Neural progenitor cell (in vitro differentiated cells): ENCODE results near the gene JAKMIP2. TPM values are rescaled to one million over a fixed set of nuclear protein-coding genes. Genes with fewer than 3 reads are reported as not detected.

ENCODE experiments used
- DNase-seq: peaks from one replicate; pipeline ENCODE4 v3.0.0-alpha.2; 2016; ENCODE audit warnings: low spot score
- H2AFZ ChIP-seq: fragments of 200-600 bp; sonication (generic); replicated peaks from 2 replicates; pipeline ENCODE4 v1.6.1; 2016; ENCODE audit warnings: antibody characterized with exemption
- H3F3A ChIP-seq: fragments of 200-600 bp; sonication (generic); 2 replicates; pipeline ENCODE4 v1.6.1; 2016; ENCODE audit warnings: antibody characterized with exemption, low read depth
- H3K27ac ChIP-seq: fragments of 200-600 bp; sonication (generic); 2 replicates; pipeline ENCODE4 v1.5.1; 2016; ENCODE audit warnings: mild to moderate bottlenecking
- H3K27me3 ChIP-seq: fragments of 200-600 bp; sonication (generic); 2 replicates; pipeline ENCODE4 v1.6.1; 2016; ENCODE audit warnings: mild to moderate bottlenecking, moderate library complexity
- H3K36me3 ChIP-seq: fragments of 200-600 bp; sonication (generic); 2 replicates; pipeline ENCODE4 v1.5.1; 2016
- H3K4me1 ChIP-seq: fragments of 200-600 bp; sonication (generic); 2 replicates; pipeline ENCODE4 v1.6.1; 2016; ENCODE audit warnings: mixed run types
- H3K4me2 ChIP-seq: fragments of 200-600 bp; sonication (generic); 2 replicates; pipeline ENCODE4 v1.6.1; 2016
- H3K4me3 ChIP-seq: fragments of 200-600 bp; sonication (generic); 2 replicates; pipeline ENCODE4 v1.5.1; 2016
- H3K79me2 ChIP-seq: fragments of 200-600 bp; sonication (generic); 2 replicates; pipeline ENCODE4 v1.6.1; 2016; ENCODE audit warnings: low read depth
- H3K9ac ChIP-seq: fragments of 200-600 bp; sonication (generic); 2 replicates; pipeline ENCODE4 v1.6.1; 2016
- H3K9me3 ChIP-seq: fragments of 200-600 bp; sonication (generic); 2 replicates; pipeline ENCODE4 v1.5.1; 2016; ENCODE audit warnings: low read depth
- H4K20me1 ChIP-seq: fragments of 200-600 bp; sonication (generic); 2 replicates; pipeline ENCODE4 v1.6.1; 2016; ENCODE audit warnings: low read depth
- H3K27ac Mint-ChIP-seq: 3 replicates; pipeline ENCODE4 v1.8.0; 2021; ENCODE audit warnings: mixed read lengths
- H3K27me3 Mint-ChIP-seq: 2 replicates; pipeline ENCODE4 v1.8.0; 2022; ENCODE audit warnings: low read depth, mild to moderate bottlenecking, inconsistent platforms, moderate library complexity, mixed read lengths; ENCODE audit not compliant: insufficient read depth
- H3K36me3 Mint-ChIP-seq: 3 replicates; pipeline ENCODE4 v1.8.0; 2021; ENCODE audit warnings: mixed read lengths
- H3K4me1 Mint-ChIP-seq: 3 replicates; pipeline ENCODE4 v1.8.0; 2021; ENCODE audit warnings: mixed read lengths
- H3K4me3 Mint-ChIP-seq: 3 replicates; pipeline ENCODE4 v1.8.0; 2021; ENCODE audit warnings: mild to moderate bottlenecking, moderate library complexity, mixed read lengths
- H3K9me3 Mint-ChIP-seq: 3 replicates; pipeline ENCODE4 v1.8.0; 2020; ENCODE audit warnings: mixed read lengths
- EZH2 ChIP-seq: fragments of 200-600 bp; sonication (generic); IDR thresholded peaks from 2 replicates; pipeline ENCODE4 v1.6.1; 2017; ENCODE audit warnings: antibody characterized with exemption, mild to moderate bottlenecking, moderate library complexity
- EZH2phosphoT487 ChIP-seq: fragments of 200-600 bp; sonication (generic); IDR thresholded peaks from 2 replicates; pipeline ENCODE4 v1.6.1; 2017; ENCODE audit warnings: antibody characterized with exemption
- total RNA-seq: library from RNA; depleted of rRNA; stranded (reverse); fragments of >200 nt; gene quantifications from 2 replicates; pipeline ENCODE4 v1.2.3, GENCODE V29; 2015; ENCODE audit warnings: low replicate concordance
- TF ChIP-seq, protein P1 (sequence below): fragments of 200-600 bp; sonication (generic); IDR thresholded peaks from 2 replicates; pipeline ENCODE4 v1.5.1; 2017; ENCODE audit warnings: antibody characterized with exemption, mild to moderate bottlenecking

Gene JAKMIP2
- total RNA-seq, 1 donor from 2014 or later: 8.2 TPM

DNA sequence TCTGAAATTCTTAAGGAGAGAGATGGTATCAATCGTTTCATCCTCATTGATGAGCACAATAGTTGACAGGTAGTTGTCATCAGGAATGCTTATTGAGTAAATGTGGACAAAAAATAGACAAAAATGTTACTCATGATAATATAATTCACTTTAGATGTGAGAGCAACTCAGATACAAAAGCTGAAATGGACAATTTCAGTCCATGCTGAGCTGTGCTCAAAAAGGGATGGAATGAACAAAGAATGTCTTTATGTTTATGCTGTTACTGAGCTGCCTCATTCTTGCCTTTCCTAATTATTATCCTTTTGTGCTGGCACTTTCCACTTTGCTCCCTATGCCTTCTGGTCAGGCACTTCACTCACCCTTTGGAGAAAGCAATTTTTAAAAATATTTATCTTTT lies 49.5 kb downstream of the JAKMIP2 start:
- Histone ChIP-seq H3K9me3 (no peaks in the 10 kb centered on the region), H3K4me2 (no peak overlapping the region), H4K20me1 (no peaks in the 10 kb centered on the region), H3K4me1 (peaks cover 10% of the 10 kb centered on the region), H3K27me3 (no peaks in the 10 kb centered on the region), H2AFZ (no peak overlapping the region), H3F3A (no peaks in the 10 kb centered on the region), H3K36me3 (no peaks in the 10 kb centered on the region), H3K4me3 (no peak overlapping the region), H3K79me2 (no peaks in the 10 kb centered on the region), H3K27ac (no peak overlapping the region), H3K9ac (no peak overlapping the region)
- Mint-ChIP-seq H3K4me1 (peaks cover 11% of the 10 kb centered on the region), H3K27ac (no peak overlapping the region), H3K9me3 (peaks cover 4% of the 10 kb centered on the region), H3K4me3 (no peak overlapping the region), H3K36me3 (peaks cover 8% of the 10 kb centered on the region), H3K27me3 (no peaks in the 10 kb centered on the region)
- no peak for DNase-seq
- TF ChIP-seq, protein P1, sequence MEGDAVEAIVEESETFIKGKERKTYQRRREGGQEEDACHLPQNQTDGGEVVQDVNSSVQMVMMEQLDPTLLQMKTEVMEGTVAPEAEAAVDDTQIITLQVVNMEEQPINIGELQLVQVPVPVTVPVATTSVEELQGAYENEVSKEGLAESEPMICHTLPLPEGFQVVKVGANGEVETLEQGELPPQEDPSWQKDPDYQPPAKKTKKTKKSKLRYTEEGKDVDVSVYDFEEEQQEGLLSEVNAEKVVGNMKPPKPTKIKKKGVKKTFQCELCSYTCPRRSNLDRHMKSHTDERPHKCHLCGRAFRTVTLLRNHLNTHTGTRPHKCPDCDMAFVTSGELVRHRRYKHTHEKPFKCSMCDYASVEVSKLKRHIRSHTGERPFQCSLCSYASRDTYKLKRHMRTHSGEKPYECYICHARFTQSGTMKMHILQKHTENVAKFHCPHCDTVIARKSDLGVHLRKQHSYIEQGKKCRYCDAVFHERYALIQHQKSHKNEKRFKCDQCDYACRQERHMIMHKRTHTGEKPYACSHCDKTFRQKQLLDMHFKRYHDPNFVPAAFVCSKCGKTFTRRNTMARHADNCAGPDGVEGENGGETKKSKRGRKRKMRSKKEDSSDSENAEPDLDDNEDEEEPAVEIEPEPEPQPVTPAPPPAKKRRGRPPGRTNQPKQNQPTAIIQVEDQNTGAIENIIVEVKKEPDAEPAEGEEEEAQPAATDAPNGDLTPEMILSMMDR: no peak
- TF ChIP-seq EZH2: no peak
- TF ChIP-seq EZH2phosphoT487: no peak

- Histone ChIP-seq H3K4me2 (no peak overlapping the region), H3K4me1 (peaks cover 10% of the 10 kb centered on the region), H3K9me3 (no peaks in the 10 kb centered on the region), H3K27ac (no peak overlapping the region), H3K4me3 (no peak overlapping the region), H3K79me2 (no peaks in the 10 kb centered on the region), H3K36me3 (no peaks in the 10 kb centered on the region), H3K27me3 (no peaks in the 10 kb centered on the region), H3F3A (no peaks in the 10 kb centered on the region), H4K20me1 (no peaks in the 10 kb centered on the region), H2AFZ (no peak overlapping the region), H3K9ac (no peak overlapping the region)
- H3K4me1 Mint-ChIP-seq: peaks cover 11% of the 10 kb centered on the region
- peaks cover 10% of the 10 kb centered on the region for H3K36me3 Mint-ChIP-seq
- DNase-seq: no peak
- H3K27me3 Mint-ChIP-seq: no peaks in the 10 kb centered on the region
- H3K27ac Mint-ChIP-seq: no peak overlapping the region
- no peak overlapping the region for H3K4me3 Mint-ChIP-seq
- TF ChIP-seq, protein P1: no peak
- TF ChIP-seq EZH2 (no peak), EZH2phosphoT487 (no peak)
- H3K9me3 Mint-ChIP-seq: peaks cover 4% of the 10 kb centered on the region
Measured at GRCh38 chr5:147732291-147732883, 50.1 kb downstream of the JAKMIP2 start.

- H3K27ac ChIP-seq: no peak overlapping the region
- H3K79me2 ChIP-seq: no peaks in the 10 kb centered on the region
- peaks cover 10% of the 10 kb centered on the region for H3K4me1 ChIP-seq
- no peaks in the 10 kb centered on the region for H3F3A ChIP-seq
- H3K4me3 ChIP-seq: no peak overlapping the region
- Mint-ChIP-seq H3K27ac (no peak overlapping the region), H3K27me3 (no peaks in the 10 kb centered on the region), H3K4me1 (peaks cover 12% of the 10 kb centered on the region), H3K9me3 (peaks cover 4% of the 10 kb centered on the region), H3K36me3 (peaks cover 12% of the 10 kb centered on the region), H3K4me3 (no peak overlapping the region)
- no peaks in the 10 kb centered on the region for H3K36me3 ChIP-seq
- H4K20me1 ChIP-seq: no peaks in the 10 kb centered on the region
- H3K9me3 ChIP-seq: no peaks in the 10 kb centered on the region
- no peak overlapping the region for H2AFZ ChIP-seq
- no peak for DNase-seq
- H3K4me2 ChIP-seq: no peak overlapping the region
- H3K27me3 ChIP-seq: no peaks in the 10 kb centered on the region
- TF ChIP-seq EZH2 (no peak), EZH2phosphoT487 (no peak)
- TF ChIP-seq, protein P1: no peak
- no peak overlapping the region for H3K9ac ChIP-seq
Measured at GRCh38 chr5:147731431-147732290, 50.9 kb downstream of the JAKMIP2 start.
